Brain microvascular endothelial cell (primary cell): Measurements from ENCODE around the gene LRRC1.

Source experiments
- DNase-seq: peaks from one replicate; pipeline ENCODE4 v3.0.0-alpha.2; 2020
- H3K27ac ChIP-seq: fragments of 250-450 bp; sonication (Bioruptor Pico); 2 replicates; pipeline ENCODE4 v1.5.1; 2020; ENCODE audit warnings: mild to moderate bottlenecking, moderate library complexity
- H3K27me3 ChIP-seq: fragments of 250-450 bp; sonication (Bioruptor Pico); replicated peaks from 2 replicates; pipeline ENCODE4 v1.5.1; 2020; ENCODE audit warnings: mild to moderate bottlenecking
- H3K36me3 ChIP-seq: fragments of 250-450 bp; sonication (Bioruptor Pico); replicated peaks from 2 replicates; pipeline ENCODE4 v1.5.1; 2020; ENCODE audit warnings: mild to moderate bottlenecking
- H3K4me3 ChIP-seq: 2 replicates; pipeline ENCODE4 v1.5.1; 2011; ENCODE audit warnings: low read depth, mild to moderate bottlenecking, control low read depth, low read length, moderate library complexity
- CTCF ChIP-seq: IDR thresholded peaks from 2 replicates; pipeline ENCODE4 v1.5.1; 2011; ENCODE audit warnings: low read depth, mild to moderate bottlenecking, moderate library complexity, low read length, control low read depth, inconsistent platforms; ENCODE audit errors: missing control alignments
- in situ Hi-C: cut with HindIII; loops from 2 replicates; pipeline ENCODE4 v1.10.0; 2017; ENCODE audit warnings: low sequenced_read_pairs, low pct_ligation_motif_present

The LRRC1 gene

GRCh38 chr6:53752856-53753255 lies 41.9 kb upstream of the LRRC1 start:
- no peaks in the 10 kb centered on the region for H3K36me3 ChIP-seq
- DNase-seq, result no peak
- H3K27me3 ChIP-seq, result no peaks in the 10 kb centered on the region
- H3K4me3 ChIP-seq, result no peak overlapping the region
- in situ Hi-C loops, result no loop called here
- H3K27ac ChIP-seq, result peak overlapping the region; percentile 33
- TF ChIP-seq CTCF, result no peak

- Histone ChIP-seq H3K36me3 (no peaks in the 10 kb centered on the region), H3K27me3 (no peaks in the 10 kb centered on the region), H3K4me3 (no peak overlapping the region), H3K27ac (no peak overlapping the region)
- in situ Hi-C loops, result no loop called here
- DNase-seq, result no peak
- TF ChIP-seq CTCF, result no peak
Observed at GRCh38 chr6:53754330-53754729, 40.5 kb upstream of the LRRC1 start.

- no peak overlapping the region for H3K27ac ChIP-seq
- H3K4me3 ChIP-seq, result no peak overlapping the region
- DNase-seq, result no peak
- H3K36me3 ChIP-seq, result no peaks in the 10 kb centered on the region
- TF ChIP-seq CTCF, result no peak
- no peaks in the 10 kb centered on the region for H3K27me3 ChIP-seq
- in situ Hi-C loops, result no loop called here
Observed at GRCh38 chr6:53756396-53756795, 38.4 kb upstream of the LRRC1 start.

- no peaks in the 10 kb centered on the region for H3K36me3 ChIP-seq
- in situ Hi-C loops, result no loop called here
- H3K27me3 ChIP-seq, result no peaks in the 10 kb centered on the region
- no peak for DNase-seq
- H3K27ac ChIP-seq, result no peak overlapping the region
- no peak for TF ChIP-seq CTCF
- H3K4me3 ChIP-seq, result no peak overlapping the region
Observed at GRCh38 chr6:53758496-53758895, 36.3 kb upstream of the LRRC1 start.

GRCh38 chr6:53761036-53761435 lies 33.8 kb upstream of the LRRC1 start:
- in situ Hi-C loops, result no loop called here
- Histone ChIP-seq H3K27me3 (no peaks in the 10 kb centered on the region), H3K36me3 (no peaks in the 10 kb centered on the region), H3K27ac (no peak overlapping the region), H3K4me3 (no peak overlapping the region)
- TF ChIP-seq CTCF, result no peak
- no peak for DNase-seq

- Histone ChIP-seq H3K36me3 (no peaks in the 10 kb centered on the region), H3K4me3 (no peak overlapping the region), H3K27ac (no peak overlapping the region), H3K27me3 (no peaks in the 10 kb centered on the region)
- DNase-seq, result no peak
- TF ChIP-seq CTCF, result no peak
- in situ Hi-C loops, result no loop called here
Observed at GRCh38 chr6:53765270-53765669, 29.5 kb upstream of the LRRC1 start.
